Activated T-cell treated with anti-CD3 and anti-CD28 coated beads for 1 hour (primary cell): ENCODE measurements around the gene FXYD7.
"Not testable (repeated sequence)": the region's sequence is repeated elsewhere in the genome, so short reads cannot be mapped to it uniquely, and the experiment has no call there.

Experiments used
- DNase-seq: peaks from one replicate; pipeline ENCODE4 v3.0.0-alpha.2; 2020; ENCODE audit warnings: low read depth

The FXYD7 gene

DNA sequence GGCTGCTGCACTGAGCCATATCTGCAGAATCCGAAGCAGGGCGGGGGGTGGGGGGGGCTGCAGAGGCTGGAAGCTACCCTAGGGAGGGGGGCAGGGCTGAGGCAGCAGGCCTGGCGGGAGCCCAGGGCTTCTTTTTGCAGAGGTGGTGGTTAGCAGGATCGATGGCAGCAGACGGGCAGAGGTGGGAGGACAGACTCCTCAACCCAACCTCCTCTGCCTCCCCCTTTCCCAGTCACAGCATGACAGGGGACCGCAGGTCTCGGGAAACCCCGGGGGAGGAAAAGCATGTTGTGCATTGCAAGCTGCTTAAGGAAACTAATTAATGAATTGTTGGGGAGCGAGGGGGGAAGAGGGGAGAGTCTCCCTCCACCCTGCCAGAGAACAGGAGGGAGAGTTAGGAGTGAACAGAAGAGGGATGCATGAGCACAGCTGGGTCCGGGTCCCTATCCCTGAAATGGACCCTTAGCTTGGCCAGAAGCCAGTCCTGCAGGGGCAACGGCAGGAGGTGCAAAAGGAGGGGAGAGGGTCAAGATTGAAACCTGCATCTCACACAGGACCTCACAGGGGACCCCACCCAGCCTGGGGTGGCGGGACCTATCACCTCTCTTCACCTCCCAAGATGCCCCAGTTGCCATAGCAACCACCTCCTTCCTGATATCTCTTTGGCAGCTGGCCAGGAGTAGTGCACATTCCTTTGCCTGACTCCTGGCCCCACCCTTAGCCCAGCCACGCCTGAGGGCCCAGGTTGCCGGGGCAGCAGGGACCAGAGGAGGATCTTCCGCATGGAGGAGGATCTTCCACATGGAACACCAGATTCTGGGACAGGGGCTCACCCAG lies 1.8 kb downstream of the FXYD7 start:
- DNase-seq, result no peak

GRCh38 chr19:35146746-35147459 lies 3.8 kb downstream of the FXYD7 start:
- no peak for DNase-seq

DNA sequence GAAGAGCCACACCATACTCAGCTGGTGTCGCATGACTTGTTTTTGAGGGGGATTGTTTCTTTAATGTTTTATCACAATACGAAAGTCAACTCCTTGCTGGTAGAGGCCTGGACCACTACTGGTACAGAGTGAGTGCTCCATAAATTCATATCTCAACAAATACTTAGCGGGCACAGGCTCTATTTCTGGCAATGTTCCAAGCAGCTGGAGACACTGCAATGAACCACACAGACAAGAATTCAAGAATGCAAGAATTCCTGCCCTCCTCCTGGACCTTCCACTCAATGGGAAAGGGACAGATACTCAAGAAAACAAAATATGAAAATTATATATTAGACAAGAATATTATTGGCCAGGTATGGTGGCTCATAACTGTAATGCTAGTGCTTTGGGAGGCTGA lies 6.4 kb downstream of the FXYD7 start:
- DNase-seq, result no peak

- no peak for DNase-seq
These were observed 7.4 kb downstream of the FXYD7 start for GRCh38 chr19:35150445-35150844.

- no peak for DNase-seq
These were observed 8.4 kb downstream of the FXYD7 start for GRCh38 chr19:35151273-35152065.

- DNase-seq, result not testable (repeated sequence)
These were observed 10.1 kb downstream of the FXYD7 start for GRCh38 chr19:35153129-35153522.

- peak; percentile 69 for DNase-seq
These were observed 10.9 kb downstream of the FXYD7 start for GRCh38 chr19:35153701-35154524.

DNA sequence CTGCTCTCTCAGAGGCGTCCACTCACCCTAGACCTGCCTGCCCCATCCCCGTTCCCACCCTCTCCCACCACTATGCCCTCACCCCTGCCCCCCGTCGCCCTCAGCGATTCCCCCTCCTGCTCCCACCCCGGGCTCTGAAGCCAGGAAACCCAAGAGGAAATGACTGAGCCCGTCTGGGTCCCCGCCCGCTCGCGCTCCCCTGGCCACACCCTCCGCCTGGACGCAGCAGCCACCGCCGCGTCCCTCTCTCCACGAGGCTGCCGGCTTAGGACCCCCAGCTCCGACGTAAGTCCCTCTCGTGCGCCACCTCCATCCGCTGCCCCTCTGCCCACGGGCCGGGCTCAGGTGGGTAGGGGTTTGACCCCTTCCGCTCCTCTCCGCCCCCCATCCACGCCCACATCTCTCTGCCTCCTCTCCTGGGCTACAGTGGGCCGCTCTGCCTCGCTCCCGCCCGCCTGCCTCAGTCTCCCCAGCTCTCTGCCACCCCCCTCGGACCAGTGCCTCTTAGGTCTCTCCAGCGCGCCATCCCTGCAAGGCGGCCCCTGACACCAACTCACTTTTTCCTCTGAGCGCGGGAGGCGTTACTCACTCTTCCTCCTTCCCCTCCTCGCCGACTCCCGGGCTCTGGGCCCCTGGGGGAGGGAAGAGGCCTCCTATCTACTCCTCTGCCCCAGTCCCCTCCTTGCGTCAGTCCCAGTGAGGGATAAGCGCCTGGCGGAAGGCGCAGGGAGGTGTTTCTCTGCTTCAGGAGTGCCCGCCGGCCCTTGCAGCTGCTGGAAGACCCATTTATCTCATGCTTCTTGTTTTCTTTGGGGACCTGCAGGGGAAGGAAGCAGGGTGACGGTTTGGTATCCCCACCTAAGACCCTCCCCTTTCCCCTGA lies 11.7 kb downstream of the FXYD7 start, which contains the start of gene FXYD5:
TSS of gene FXYD5 (plus strand) at position 211 of the 882 bp plus-strand sequence. CDS start 816 bp downstream, outside the sequence.
- DNase-seq, result peak; percentile 69

- DNase-seq, result no peak
These were observed 12.4 kb downstream of the FXYD7 start for GRCh38 chr19:35155441-35155840.

- no peak for DNase-seq
These were observed 13.1 kb downstream of the FXYD7 start for GRCh38 chr19:35155981-35156672.

DNA sequence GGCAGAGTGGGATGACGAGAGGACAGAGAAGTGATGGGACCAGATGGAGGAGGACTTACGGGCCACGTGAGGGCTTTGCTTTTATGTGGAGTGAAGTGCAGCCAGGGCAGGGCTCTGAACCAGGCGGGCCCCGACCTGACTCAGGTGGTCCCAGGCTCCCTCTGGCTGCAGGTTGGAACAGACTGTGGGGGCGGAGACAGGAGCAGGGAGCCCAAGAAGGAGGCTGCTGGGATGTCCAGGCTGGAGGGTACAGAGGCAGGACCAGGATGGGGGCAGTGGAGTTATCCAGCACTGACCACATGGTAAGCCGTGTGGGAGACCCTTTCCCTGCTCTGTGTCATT lies 13.6 kb downstream of the FXYD7 start:
- DNase-seq, result no peak

- no peak for DNase-seq
These were observed 14.4 kb downstream of the FXYD7 start for GRCh38 chr19:35157431-35157830.

DNA sequence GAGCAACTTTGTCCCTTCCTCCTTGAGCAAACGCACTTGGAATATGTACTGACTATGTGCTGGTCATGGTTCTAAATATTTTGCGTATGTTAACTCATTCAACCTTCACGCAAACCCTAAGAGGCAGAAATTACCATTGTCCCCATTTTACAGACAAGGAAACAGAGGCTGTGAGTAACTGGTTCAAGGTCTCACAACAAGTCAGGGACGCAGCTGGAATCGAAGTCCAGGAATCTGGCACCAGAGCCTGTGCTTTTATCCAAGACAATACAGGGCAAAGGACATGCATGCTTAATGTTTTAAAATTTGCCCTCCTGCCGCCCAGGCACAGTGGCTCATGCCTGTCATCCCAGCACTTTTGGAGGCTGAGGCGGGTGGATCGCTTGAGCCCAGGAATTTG lies 16.6 kb downstream of the FXYD7 start:
- no peak for DNase-seq

DNA sequence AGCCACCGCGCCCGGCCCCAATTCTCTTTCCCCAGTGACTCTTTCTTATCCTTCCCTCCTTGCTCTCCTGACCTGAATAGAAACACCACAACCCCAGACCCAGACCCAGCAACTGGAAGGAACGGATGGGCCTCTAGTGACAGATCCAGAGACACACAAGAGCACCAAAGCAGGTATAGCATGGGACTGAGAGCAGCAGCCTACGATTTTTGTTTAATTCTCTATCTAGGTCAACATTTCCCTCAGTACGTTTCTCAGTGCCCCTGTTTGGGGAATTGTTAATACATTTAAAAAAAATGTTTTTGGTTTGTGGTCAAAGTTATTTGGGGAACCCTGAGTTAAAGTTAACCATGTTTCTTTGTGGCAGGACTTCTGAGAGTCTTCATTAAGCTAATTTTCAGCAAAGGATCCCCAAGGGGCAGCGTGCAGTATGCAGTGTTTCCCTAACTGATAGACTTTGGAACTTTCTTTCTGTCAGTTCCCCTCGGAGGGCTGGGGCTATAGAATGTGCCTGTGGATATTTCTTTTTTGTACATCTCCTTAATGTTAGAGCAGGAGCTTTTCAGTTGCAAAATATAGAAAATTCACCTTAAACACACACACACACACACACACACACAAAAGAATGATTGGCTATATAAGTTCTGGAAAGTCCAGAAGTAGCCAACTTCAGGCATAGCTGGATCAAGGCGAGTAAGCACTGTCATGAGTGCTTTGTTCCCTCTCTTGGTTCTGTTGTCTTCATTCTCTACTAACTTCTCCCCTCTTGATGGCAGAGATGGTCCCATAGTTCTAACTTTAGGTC lies 17.8 kb downstream of the FXYD7 start:
- no peak for DNase-seq

DNA sequence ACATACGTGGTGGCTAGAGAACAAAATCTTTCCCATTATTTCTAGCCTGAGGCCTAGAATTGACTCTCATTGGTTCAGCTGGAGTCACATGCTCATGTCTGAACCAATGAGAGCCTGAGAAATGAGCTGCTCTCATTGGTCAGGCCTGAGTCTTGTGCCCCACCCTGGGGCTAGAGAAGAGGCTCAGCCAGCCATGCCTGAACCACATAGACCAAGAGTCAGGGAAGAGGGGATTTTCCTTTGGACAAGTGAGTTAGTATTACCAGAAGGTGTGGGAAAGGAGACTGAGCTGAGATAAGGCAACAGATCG lies 18.3 kb downstream of the FXYD7 start:
- no peak for DNase-seq

DNA sequence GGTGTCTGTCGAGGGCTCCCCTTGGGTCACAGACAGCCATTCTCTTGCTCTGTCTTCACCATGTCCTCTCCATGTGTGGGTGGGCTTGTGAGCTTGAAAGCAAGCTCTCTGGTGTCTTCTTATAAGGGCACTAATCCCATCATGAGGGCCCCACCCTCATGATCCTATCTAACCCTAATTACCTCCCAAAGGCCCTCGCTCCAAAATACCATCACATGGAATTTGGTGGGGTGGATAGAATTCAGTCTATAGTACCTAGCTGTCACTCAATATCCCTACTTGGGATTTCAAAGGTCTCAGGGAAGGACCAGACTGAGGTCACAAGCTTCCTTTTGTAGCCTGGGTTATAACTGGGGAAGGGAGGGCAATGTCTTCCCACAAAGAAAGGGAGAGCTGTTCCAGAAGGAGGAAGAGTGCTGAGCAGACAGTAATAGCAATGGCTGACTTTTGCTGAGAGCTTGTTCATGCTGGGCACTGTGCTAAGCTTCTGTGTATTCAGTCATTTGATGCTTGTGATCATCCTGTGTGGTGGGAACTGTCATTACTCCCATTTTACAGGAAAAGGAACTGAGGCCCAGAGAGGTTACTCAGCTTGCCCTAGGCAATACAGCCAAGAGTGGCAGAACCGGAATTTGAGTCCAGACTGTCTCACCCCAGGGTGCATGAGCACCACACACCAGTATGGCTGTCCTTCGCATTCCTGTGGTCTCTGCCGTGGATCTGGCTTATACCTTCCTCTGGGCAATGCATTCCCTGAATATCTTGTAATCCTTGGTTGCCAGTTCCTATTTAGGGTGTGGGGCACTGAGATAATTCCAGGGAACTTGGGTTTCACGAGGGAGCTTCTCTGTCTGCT lies 19.6 kb downstream of the FXYD7 start:
- DNase-seq, result no peak

GRCh38 chr19:35164418-35164817 lies 21.4 kb downstream of the FXYD7 start:
- DNase-seq, result no peak
